ENCODE data around the gene CLIC4.

DNA sequence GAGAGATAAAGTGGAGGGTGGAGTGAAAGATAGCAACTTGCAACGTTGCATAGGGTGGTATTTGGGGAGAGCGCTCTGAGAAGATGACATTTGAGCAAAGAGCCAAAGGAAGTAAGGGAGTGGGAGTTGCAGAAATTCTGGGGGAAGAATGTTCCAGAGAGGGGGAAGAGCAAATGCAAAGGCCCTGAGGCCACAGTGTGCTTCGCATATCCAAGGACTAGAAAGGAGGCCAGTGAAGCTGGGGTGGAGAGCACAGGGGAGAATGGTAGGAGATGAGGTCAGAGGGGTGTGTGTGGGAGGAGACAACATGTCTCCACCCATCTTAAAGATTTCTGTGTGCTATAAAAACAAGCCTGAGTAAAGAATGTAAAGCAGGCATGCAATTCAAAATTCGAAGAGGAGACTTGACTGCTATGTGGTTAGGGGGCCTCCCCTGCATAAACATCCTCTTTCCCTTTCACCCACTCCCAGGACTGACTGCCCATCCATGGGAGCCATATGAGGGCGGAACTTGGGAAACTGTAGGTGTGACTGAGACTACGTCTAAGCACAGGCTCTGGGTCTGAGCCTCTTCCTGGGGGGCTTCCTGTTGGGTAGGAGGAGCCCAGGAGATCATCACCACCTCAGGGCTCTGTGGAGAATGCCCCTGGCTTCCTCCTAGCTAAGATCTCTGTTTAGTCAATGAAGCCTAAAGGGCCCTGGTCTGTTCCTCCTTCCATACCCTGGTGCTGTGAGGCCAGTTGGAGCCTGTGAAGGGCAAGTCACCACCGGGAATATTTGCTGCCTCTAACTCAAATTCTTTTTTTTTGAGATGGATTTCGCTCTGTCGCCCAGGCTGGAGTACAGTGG, 2.9 kb upstream of the CLIC4 start:
- TF ChIP-seq SPI1 (IDR thresholded peaks at IDR 0.05; ENCODE audit: low read depth, low read length) (no peak), POLR2AphosphoS5 (IDR thresholded peaks at IDR 0.05; ENCODE audit: low read depth, low read length) (no peak), PAX5 (IDR thresholded peaks at IDR 0.05; ENCODE audit: insufficient read depth, low read length, severe bottlenecking) (no peak), POLR2A (IDR thresholded peaks at IDR 0.05; ENCODE audit: low read depth, low read length) (no peak), TAF1 (IDR thresholded peaks at IDR 0.05; ENCODE audit: low read depth, low read length) (no peak), POU2F2 (IDR thresholded peaks at IDR 0.05; ENCODE audit: low read depth, low read length) (no peak)
